T-cell (primary cell): Measurements from ENCODE around the gene CYFIP2. TPM values are rescaled to one million over a fixed set of nuclear protein-coding genes. Genes with fewer than 3 reads are reported as not detected.

Experiments
- ATAC-seq, 4 experiments: fragments of 200-7000 bp in 3 of 4; fragments of 150-1000 bp in 1 of 4; cut with Tn5 transposase; replicated peaks in 1 of 4; 1 replicate in 3 of 4; 2 replicates in 1 of 4; pipeline ENCODE4 v1.10.0; 2021; ENCODE audit warnings: moderate library complexity in 3 of 4, mild to moderate bottlenecking in 2 of 4, moderate number of reproducible peaks in 1 of 4
- CTCF ChIA-PET, 2 donors: fragments of 300-600 bp; sonication (Branson Sonifier 250); formaldehyde crosslinking; loops; one replicate each; lab custom pipeline; 2022; ENCODE audit warnings: antibody characterized with exemption in 2 of 2; lab: Charles Lee
- POLR2A ChIA-PET, 2 donors: fragments of 300-600 bp; sonication (Branson Sonifier 250); formaldehyde crosslinking; loops; one replicate each; lab custom pipeline; 2022; ENCODE audit warnings: antibody characterized with exemption in 2 of 2; lab: Charles Lee
- DNase-seq, 35 experiments: peaks; one replicate each; pipeline versions ENCODE4 v3.0.0 to v3.0.0-alpha.2; 2013 to 2023
- H3K27ac ChIP-seq: one replicate; pipeline ENCODE4 v1.5.1; 2013; ENCODE audit warnings: low read length
- H3K27me3 ChIP-seq, 2 experiments: replicated peaks in 1 of 2; 1 replicate in 1 of 2; 2 replicates in 1 of 2; pipeline versions ENCODE4 v1.6.1 to v1.7.0; 2013; ENCODE audit warnings: low read length in 1 of 2, mixed read lengths in 1 of 2; ENCODE audit not compliant: control insufficient read depth in 2 of 2, insufficient read depth in 2 of 2; ENCODE audit errors: extremely low read depth in 1 of 2
- H3K36me3 ChIP-seq, 2 donors: 1 replicate in 1 of 2; 2 replicates in 1 of 2; pipeline versions ENCODE4 v1.6.1 to v1.7.0; 2013; ENCODE audit warnings: low read length in 1 of 2; ENCODE audit not compliant: control insufficient read depth in 2 of 2, insufficient read depth in 1 of 2; ENCODE audit errors: extremely low read depth in 1 of 2
- H3K4me1 ChIP-seq, 2 experiments: 1 replicate in 1 of 2; 2 replicates in 1 of 2; pipeline versions ENCODE4 v1.6.1 to v1.7.0; 2013; ENCODE audit warnings: low read length in 2 of 2, mixed read lengths in 1 of 2; ENCODE audit not compliant: insufficient read depth in 2 of 2, control insufficient read depth in 1 of 2; ENCODE audit errors: extremely low read depth in 1 of 2
- H3K4me3 ChIP-seq, 2 donors: 1 replicate in 1 of 2; 2 replicates in 1 of 2; pipeline versions ENCODE4 v1.5.1 to v1.7.0; 2013; ENCODE audit warnings: mild to moderate bottlenecking in 2 of 2, low read length in 1 of 2, moderate library complexity in 1 of 2; ENCODE audit not compliant: control insufficient read depth in 1 of 2; ENCODE audit errors: extremely low read depth in 1 of 2
- H3K9me3 ChIP-seq: 2 replicates; pipeline ENCODE4 v1.7.0; 2013
- H3K27ac Mint-ChIP-seq, 2 donors: one replicate each; pipeline ENCODE4 v1.8.0; 2020 to 2021; ENCODE audit warnings: mild to moderate bottlenecking in 2 of 2, mixed read lengths in 2 of 2
- H3K27me3 Mint-ChIP-seq, 2 donors: one replicate each; pipeline ENCODE4 v1.8.0; 2021 to 2022; ENCODE audit warnings: mixed read lengths in 2 of 2
- H3K36me3 Mint-ChIP-seq: one replicate; pipeline ENCODE4 v1.8.0; 2021; ENCODE audit warnings: mixed read lengths
- H3K4me1 Mint-ChIP-seq, 3 donors: one replicate each; pipeline ENCODE4 v1.8.0; 2020 to 2022; ENCODE audit warnings: mixed read lengths in 3 of 3, mild to moderate bottlenecking in 1 of 3
- H3K4me3 Mint-ChIP-seq, 3 donors: one replicate each; pipeline ENCODE4 v1.8.0; 2020 to 2022; ENCODE audit warnings: mild to moderate bottlenecking in 3 of 3, mixed read lengths in 3 of 3, moderate library complexity in 3 of 3
- H3K9me3 Mint-ChIP-seq, 3 donors: one replicate each; pipeline ENCODE4 v1.8.0; 2020 to 2022; ENCODE audit warnings: mixed read lengths in 3 of 3
- WGBS: methylation state at CpG from one replicate; pipeline ENCODE4 v1.1.5; 2013; ENCODE audit warnings: missing lambda C conversion rate; ENCODE audit not compliant: insufficient coverage; 5-methylcytosine and 5-hydroxymethylcytosine counted together
- total RNA-seq, 35 experiments: library from RNA in 6 of 35; stranded (reverse) in 6 of 35; fragments of 120-200 nt in 1 of 35; gene quantifications; one replicate each; pipeline versions ENCODE4 v1.2.1 to v1.2.4 and lab custom pipeline; 2013 to 2026

The CYFIP2 gene
- total RNA-seq, 5 donors from 2014 or later (not counting 1 experiment from before 2014, with no cell fraction given), result 362 to 497 (median 398) TPM

DNA sequence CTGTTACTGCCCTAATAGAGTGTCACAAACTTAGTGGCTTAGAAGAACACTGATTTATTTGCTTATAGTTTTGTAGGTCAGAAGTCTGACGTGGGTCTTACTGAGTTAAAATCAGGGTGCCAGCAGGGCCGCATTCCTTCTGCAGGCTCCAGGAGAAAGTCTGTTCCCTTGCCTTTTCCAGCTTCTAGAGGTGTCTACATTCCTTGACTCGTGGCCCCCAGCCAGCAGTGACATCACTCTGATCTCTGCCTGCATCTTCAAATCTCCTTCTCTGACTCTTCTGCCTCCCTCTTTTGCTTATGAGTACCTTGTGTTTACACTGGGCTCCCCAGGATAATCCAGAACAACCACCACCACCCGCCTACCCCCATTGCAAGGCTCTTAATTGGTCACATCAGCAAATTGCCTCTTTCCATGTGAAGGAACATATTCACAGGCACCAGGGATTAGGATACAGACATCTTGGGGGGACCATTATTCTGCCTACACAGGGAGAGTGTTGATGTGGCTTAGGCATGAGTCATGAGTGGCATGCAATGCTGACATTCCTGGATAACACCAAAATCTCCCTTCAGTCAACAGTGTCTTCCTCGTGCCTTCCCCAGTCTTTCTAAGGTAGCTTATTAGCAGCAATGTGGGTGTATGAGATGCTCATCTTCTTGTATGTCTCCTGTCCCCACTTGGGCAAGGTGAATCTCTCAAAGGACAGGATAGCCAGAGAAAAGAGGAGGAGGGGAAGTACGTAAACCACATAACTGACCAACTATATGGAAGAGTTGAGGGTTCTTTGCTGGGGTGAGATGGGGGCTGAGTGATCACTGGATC is 24.4 kb downstream of the CYFIP2 start:
- Histone ChIP-seq H3K36me3 (peaks cover 17 to 94% of the 10 kb centered on the region in 2 donors), H3K9me3 (no peaks in the 10 kb centered on the region), H3K27me3 (no peaks in the 10 kb centered on the region), H3K4me1 (peaks cover 41 to 58% of the 10 kb centered on the region in 2 experiments), H3K4me3 (no peak overlapping the region), H3K27ac (peak overlapping the region; percentile 15)
- H3K4me3 Mint-ChIP-seq, result peak overlapping the region in 1 of 3 donors; percentile 9
- POLR2A ChIA-PET, result interaction anchor here in 1 of 2 donors (0.6 kb wide), 1 partner anchor 23 kb away, joined by 3 read pairs; no protein-coding TSS in a partner anchor
- peak overlapping the region; percentile 84 to 86 for H3K27ac Mint-ChIP-seq
- peaks cover 71 to 84% (median 83%) of the 10 kb centered on the region in 3 donors for H3K4me1 Mint-ChIP-seq
- WGBS, result 92% methylated on average over 4 of the region's 6 CpGs
- no peaks in the 10 kb centered on the region for H3K9me3 Mint-ChIP-seq
- no peaks in the 10 kb centered on the region for H3K27me3 Mint-ChIP-seq
- no peak for ATAC-seq
- H3K36me3 Mint-ChIP-seq, result peaks cover 71% of the 10 kb centered on the region
- DNase-seq, result no peak
- CTCF ChIA-PET, result interaction anchor here in 1 of 2 donors (0.6 kb wide), 1 partner anchor 11 kb away, joined by 3 read pairs; no protein-coding TSS in a partner anchor

DNA sequence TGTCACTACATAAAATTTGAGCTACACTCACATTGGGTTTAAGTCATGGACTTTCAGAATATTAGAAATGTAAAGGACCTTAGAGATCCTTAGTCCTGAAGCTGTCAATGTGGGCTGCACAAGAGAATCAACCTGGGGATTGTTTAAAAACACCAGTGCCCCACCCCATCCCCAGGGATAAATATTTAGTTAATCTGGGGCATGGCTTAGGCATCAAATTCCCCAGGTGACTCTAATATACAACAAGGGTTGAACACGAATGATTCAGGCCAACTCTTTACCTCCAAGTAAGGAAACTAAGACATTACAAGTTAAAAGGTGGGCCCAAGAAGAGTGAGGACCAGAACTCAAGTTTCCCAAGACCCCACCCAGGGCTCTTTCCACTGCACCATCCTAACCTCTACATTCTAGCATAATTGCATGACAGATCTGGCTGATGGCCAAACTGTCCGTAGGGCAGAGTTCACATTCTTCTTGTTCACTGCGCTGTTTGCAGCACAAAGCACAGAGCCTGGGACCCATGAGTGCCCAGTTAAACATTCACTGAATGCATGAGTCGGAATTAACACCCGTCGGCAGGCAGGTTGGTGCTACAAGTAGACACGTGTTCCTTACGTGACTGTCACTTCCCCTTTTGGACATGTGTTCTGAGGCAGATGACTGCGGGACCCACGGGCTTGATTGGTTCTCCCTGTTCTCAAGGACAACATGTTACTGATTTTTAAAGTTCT is 25.2 kb downstream of the CYFIP2 start:
- DNase-seq (peak in 2 of 35 experiments; percentile 26 to 41), ATAC-seq (no peak)
- CTCF ChIA-PET, result no interaction called here
- 73% methylated on average over 9 of the region's 10 CpGs for WGBS
- Histone ChIP-seq H3K36me3 (peaks cover 14 to 96% of the 10 kb centered on the region in 2 donors), H3K27ac (peak overlapping the region; percentile 15), H3K4me1 (peaks cover 41 to 56% of the 10 kb centered on the region in 2 experiments), H3K9me3 (no peaks in the 10 kb centered on the region), H3K4me3 (no peak overlapping the region), H3K27me3 (no peaks in the 10 kb centered on the region)
- no peaks in the 10 kb centered on the region for H3K27me3 Mint-ChIP-seq
- peaks cover 74% of the 10 kb centered on the region for H3K36me3 Mint-ChIP-seq
- peak overlapping the region in 1 of 3 donors; percentile 19 for H3K4me3 Mint-ChIP-seq
- POLR2A ChIA-PET, result interaction anchor here in 1 of 2 donors (0.6 kb wide), 1 partner anchor 22 kb away, joined by 3 read pairs; no protein-coding TSS in a partner anchor
- no peaks in the 10 kb centered on the region for H3K9me3 Mint-ChIP-seq
- H3K4me1 Mint-ChIP-seq, result peaks cover 73 to 84% (median 83%) of the 10 kb centered on the region in 3 donors
- H3K27ac Mint-ChIP-seq, result peak overlapping the region; percentile 84 to 86

DNA sequence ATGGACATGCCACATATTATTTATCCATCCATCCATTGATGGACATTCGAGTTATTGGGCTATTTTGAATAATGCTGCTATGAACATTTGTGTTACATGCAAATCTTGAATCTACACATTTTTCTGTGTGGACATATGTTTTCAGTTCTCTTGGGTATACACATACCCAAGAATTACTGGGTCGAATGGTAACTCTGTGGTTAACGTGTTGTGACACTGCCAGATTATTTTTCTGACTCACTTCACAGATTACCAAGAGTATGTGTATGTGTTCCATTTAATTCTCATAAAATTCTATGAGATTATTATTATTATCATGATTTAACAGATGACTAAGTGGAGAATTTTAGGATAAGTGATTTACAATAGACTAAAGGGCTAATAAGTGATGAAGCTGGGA is 26.7 kb downstream of the CYFIP2 start:
- Histone ChIP-seq H3K9me3 (no peaks in the 10 kb centered on the region), H3K4me1 (peaks cover 30 to 48% of the 10 kb centered on the region in 2 experiments), H3K27me3 (no peaks in the 10 kb centered on the region), H3K4me3 (no peak overlapping the region), H3K27ac (no peak overlapping the region), H3K36me3 (peaks cover 16 to 97% of the 10 kb centered on the region in 2 donors)
- Mint-ChIP-seq H3K27me3 (no peaks in the 10 kb centered on the region), H3K4me3 (no peak overlapping the region), H3K36me3 (peaks cover 76% of the 10 kb centered on the region), H3K27ac (peak overlapping the region; percentile 48 to 90), H3K4me1 (peaks cover 76 to 83% (median 80%) of the 10 kb centered on the region in 3 donors), H3K9me3 (no peaks in the 10 kb centered on the region)
- DNase-seq (no peak), ATAC-seq (no peak)
- WGBS, result no CpG with 5 or more reads among the region's 3 CpGs
- ChIA-PET CTCF (no interaction called here), POLR2A (no interaction called here)

DNA sequence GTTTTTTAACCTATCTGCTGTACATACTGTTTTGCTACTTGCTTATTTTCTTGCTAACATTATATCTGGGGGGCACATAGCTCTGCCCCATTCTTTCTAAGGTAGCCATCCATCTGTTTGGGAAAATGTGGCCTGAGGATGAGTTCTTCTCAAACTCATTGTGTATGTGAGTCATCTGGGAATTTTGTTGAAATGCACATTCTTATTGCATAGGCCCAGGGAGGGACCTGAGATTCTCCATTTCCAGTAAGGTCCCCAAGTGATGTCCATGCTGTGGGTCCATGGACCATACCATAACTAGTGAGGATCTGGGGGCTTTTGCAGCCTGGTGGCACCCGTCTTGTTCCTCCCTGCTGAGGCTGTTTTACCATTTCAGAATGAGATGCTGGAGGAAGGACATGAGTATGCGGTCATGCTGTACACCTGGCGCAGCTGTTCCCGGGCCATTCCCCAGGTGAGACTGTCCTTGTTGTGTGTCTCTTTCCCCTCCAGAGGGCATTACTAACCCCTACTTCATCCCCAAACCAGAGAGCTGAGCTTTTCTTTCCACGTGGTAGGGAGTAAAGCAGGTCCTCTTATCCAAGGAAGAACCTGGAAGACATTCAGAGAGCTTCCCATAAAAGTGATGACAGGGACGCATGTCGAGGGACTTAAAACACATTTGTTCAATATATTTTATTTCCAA is 28.6 kb downstream of the CYFIP2 start:
- Mint-ChIP-seq H3K27me3 (no peaks in the 10 kb centered on the region), H3K9me3 (no peaks in the 10 kb centered on the region), H3K36me3 (peaks cover 74% of the 10 kb centered on the region), H3K4me1 (peaks cover 66 to 69% (median 68%) of the 10 kb centered on the region in 3 donors), H3K4me3 (no peak overlapping the region), H3K27ac (peak overlapping the region; percentile 85 to 90)
- WGBS, result no CpG with 5 or more reads among the region's 7 CpGs
- ChIA-PET POLR2A (no interaction called here), CTCF (interaction anchor here in 1 of 2 donors (0.5 to 1.7 kb wide), 2 partner anchors 9 to 14 kb away, joined by 3 to 6 read pairs; no protein-coding TSS in a partner anchor)
- Histone ChIP-seq H3K4me3 (no peak overlapping the region), H3K36me3 (peaks cover 25 to 94% of the 10 kb centered on the region in 2 donors), H3K4me1 (peaks cover 13 to 32% of the 10 kb centered on the region in 2 experiments), H3K27me3 (no peaks in the 10 kb centered on the region), H3K27ac (peak overlapping the region; percentile 51), H3K9me3 (no peaks in the 10 kb centered on the region)
- ATAC-seq (peak in 1 of 4 experiments; percentile 28), DNase-seq (no peak)

DNA sequence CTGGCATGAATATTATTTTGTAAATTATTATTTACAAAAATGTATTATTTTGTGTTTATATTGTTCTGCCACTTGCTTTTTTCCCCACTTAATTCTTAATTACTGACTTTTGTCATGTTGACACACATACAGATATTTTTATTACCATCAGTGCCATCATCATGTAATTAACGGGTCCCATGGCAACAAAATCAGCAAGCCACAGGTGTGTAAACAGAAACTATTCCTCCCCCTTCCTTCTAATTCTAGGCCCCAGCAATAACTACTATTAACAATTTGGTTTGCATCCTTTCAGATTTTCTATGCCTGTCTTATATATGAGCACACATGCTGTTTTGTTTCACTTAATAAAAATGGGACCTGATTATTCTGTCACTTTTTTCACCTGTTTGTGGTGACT is 29.3 kb downstream of the CYFIP2 start:
- no peaks in the 10 kb centered on the region for H3K9me3 ChIP-seq
- Mint-ChIP-seq H3K4me1 (peaks cover 60 to 62% (median 62%) of the 10 kb centered on the region in 3 donors), H3K27ac (peak overlapping the region; percentile 87 to 92), H3K36me3 (peaks cover 71% of the 10 kb centered on the region), H3K4me3 (no peak overlapping the region), H3K9me3 (no peaks in the 10 kb centered on the region), H3K27me3 (no peaks in the 10 kb centered on the region)
- WGBS, result 11% methylated on average over 1 of the region's 1 CpG
- no peaks in the 10 kb centered on the region for H3K27me3 ChIP-seq
- peak overlapping the region; percentile 16 for H3K27ac ChIP-seq
- DNase-seq (peak in 1 of 35 experiments; percentile 36), ATAC-seq (peak in 1 of 4 experiments; percentile 49)
- H3K4me3 ChIP-seq, result no peak overlapping the region
- ChIA-PET CTCF (interaction anchor here in 1 of 2 donors (0.8 to 1.7 kb wide), 2 partner anchors 8 to 17 kb away, joined by 4 to 6 read pairs; no protein-coding TSS in a partner anchor), POLR2A (no interaction called here)
- H3K4me1 ChIP-seq, result peaks cover 10 to 28% of the 10 kb centered on the region in 2 experiments
- H3K36me3 ChIP-seq, result peaks cover 28 to 91% of the 10 kb centered on the region in 2 donors
